GM19372 (cell line): Measurements from ENCODE around the gene TMEM167A.
A peak's percentile ranks its signal among the peaks of the same experiment; 100 is the strongest.

Source experiments
- ATAC-seq: cut with Tn5 transposase; IDR thresholded peaks from one replicate; pipeline ENCODE4 v1.9.1; 2021; ENCODE audit warnings: mild to moderate bottlenecking, low read depth, moderate library complexity; ENCODE audit not compliant: unreplicated experiment

The TMEM167A gene

GRCh38 chr5:83036991-83037575, 40.1 kb downstream of the TMEM167A start:
- no peak for ATAC-seq

GRCh38 chr5:83035373-83036100, 41.7 kb downstream of the TMEM167A start:
- ATAC-seq, result no peak

- no peak for ATAC-seq
Observed at GRCh38 chr5:83034528-83035207, 42.5 kb downstream of the TMEM167A start.

- ATAC-seq, result no peak
Observed at GRCh38 chr5:83034036-83034435, 43.2 kb downstream of the TMEM167A start.

GRCh38 chr5:83031381-83031780, 45.8 kb downstream of the TMEM167A start:
- ATAC-seq, result no peak

- ATAC-seq, result no peak
Observed at GRCh38 chr5:83029912-83030311, 47.3 kb downstream of the TMEM167A start.

- peak; percentile 71 for ATAC-seq
Observed at GRCh38 chr5:83026930-83027687, 50.1 kb downstream of the TMEM167A start.

GRCh38 chr5:83026516-83026915, 50.7 kb downstream of the TMEM167A start:
- no peak for ATAC-seq

- no peak for ATAC-seq
Observed at GRCh38 chr5:83025690-83026478, 51.3 kb downstream of the TMEM167A start.

GRCh38 chr5:83022334-83022733, 54.9 kb downstream of the TMEM167A start:
- ATAC-seq, result no peak

- no peak for ATAC-seq
Observed at GRCh38 chr5:83015676-83016075, 61.5 kb downstream of the TMEM167A start.

- peak; percentile 96 for ATAC-seq
Observed at GRCh38 chr5:83011985-83012384, 65.2 kb downstream of the TMEM167A start.

- no peak for ATAC-seq
Observed at GRCh38 chr5:83009408-83009807, 67.8 kb downstream of the TMEM167A start.

- no peak for ATAC-seq
Observed at GRCh38 chr5:83007755-83008154, 69.4 kb downstream of the TMEM167A start.

- no peak for ATAC-seq
Observed at GRCh38 chr5:83006683-83007283, 70.4 kb downstream of the TMEM167A start.

GRCh38 chr5:83003791-83004190, 73.4 kb downstream of the TMEM167A start:
- no peak for ATAC-seq
